Activated CD8-positive, alpha-beta memory T cell treated with anti-CD3 and anti-CD28 coated beads, Interleukin-2, amount 50 U/mL, for 24 hours (primary cell): ENCODE measurements around the gene ZNF593OS.

Source experiments
- DNase-seq: peaks from one replicate; pipeline ENCODE4 v3.0.0-alpha.2; 2020; ENCODE audit errors: extremely low read depth

ZNF593OS gene

GRCh38 chr1:26171084-26172072 lies at the start of gene ZNF593OS:
TSS of gene ZNF593OS (minus strand) at chr1:26171832. CDS start at chr1:26171661, 171 bp downstream.
- DNase-seq, result no peak

DNA sequence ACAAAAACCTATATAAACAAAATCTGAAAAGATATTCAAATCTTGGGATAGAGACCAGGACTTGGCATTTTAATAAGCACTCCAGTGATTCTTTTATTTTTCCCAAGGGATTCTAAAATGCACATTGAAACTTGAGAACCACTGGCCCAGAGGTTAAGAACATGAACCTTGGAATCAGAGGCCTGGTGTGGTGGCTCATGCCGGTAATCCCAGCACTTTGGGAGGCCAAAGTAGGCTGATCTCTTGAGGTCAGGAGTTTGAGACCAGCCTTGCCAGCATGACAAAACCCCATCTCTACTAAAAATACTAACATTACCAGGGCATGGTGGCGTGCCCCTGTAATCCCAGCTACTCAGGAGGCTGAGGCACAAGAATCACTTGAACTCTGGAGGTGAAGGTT lies 49.5 kb upstream of the ZNF593OS start:
- DNase-seq, result no peak

DNA sequence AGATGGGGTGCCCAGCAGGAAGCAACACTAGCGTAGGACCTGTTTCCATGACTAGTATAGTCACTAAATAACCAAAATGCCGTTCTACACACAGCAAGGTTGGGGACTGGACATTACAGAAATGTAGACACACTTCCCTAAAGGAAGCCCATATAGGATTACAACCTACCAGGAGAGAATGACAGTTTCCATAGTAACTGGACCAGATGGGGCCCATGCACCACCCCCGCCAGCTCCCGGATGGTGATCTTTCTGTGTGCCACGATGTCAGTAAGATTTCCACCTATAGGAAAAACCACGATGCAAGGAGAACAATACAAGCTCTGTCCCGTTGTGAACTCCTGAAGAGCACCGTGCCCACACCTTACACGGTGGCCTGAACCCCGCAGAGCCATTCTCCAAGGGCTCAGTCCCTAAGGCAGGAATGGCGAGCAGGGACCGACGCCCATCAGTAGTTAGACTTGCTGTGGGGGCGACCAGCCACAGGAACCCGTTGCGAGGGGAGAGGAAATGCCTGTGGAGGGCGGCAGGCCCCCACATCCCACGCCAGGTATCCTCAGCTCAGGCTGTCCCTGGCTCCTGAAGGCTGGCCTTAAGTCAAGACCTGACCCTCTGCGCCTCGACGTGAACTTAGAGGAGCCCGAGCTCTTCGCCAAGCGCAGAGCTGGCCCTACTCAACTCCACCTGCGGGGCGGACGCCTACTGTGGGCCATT lies 48.7 kb upstream of the ZNF593OS start:
- DNase-seq, result no peak

DNA sequence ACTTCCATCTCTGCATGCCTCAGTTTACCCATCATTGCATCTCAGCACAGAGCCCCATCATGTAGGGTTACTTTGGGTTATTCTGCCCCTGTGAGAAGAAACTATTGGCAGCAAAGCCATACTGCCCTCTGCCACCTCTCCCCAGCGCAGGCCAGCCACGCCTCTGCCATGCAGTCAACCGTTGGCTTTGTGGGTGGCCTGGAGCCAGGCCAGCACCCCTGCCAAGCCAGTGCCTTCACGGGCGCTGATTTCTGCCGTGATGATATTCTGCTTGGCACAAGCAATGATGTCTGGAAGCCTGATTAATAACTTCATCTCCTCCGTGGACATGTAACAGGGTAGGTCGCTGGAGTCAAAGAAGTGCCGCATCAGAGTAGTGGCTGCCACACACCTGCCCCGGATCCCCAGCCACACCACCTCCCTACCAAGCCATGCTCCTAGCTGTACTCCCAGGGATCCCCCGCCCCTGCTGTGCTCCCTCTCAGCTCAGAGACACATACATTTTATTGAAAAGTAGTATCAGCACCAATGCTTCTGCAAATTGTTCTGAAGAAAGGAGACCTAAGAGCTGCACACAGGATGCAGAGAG lies 47.4 kb upstream of the ZNF593OS start:
- no peak for DNase-seq

- DNase-seq, result no peak
These were observed 43.6 kb upstream of the ZNF593OS start for GRCh38 chr1:26215246-26215645.

DNA sequence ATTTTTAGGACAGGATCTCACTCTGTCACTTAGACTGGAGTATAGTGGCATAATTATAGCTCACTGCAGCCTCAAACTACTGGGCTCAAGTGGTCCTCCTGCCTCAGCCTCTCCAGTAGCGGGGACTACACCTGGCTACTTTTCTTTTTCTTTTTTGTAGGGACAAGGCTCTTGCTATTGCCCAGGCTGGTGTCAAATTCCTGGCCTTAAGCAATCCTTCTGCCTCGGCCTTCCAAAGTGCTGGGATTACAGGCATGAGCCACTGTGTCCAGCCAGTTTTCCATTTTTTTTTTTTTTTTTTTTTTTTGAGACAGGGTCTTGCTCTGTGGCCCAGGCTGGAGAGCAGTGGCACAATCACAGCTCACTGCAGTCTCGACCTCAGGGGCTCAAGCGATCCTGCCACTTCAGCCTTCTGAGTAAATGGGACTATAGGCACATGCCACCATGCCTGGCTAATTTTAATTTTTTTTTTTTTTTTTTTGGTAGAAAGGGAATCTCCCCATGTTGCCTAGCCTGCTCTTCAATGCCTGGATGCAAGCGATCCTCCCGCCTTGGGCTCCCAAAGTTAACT lies 41.8 kb upstream of the ZNF593OS start:
- DNase-seq, result no peak

- no peak for DNase-seq
These were observed 41.1 kb upstream of the ZNF593OS start for GRCh38 chr1:26212726-26213125.

- DNase-seq, result no peak
These were observed 38.7 kb upstream of the ZNF593OS start for GRCh38 chr1:26210147-26210870.

GRCh38 chr1:26203642-26204318 lies 32.1 kb upstream of the ZNF593OS start:
- DNase-seq, result no peak

- DNase-seq, result no peak
These were observed 28.8 kb upstream of the ZNF593OS start for GRCh38 chr1:26200413-26200812.

GRCh38 chr1:26197813-26198212 lies 26.2 kb upstream of the ZNF593OS start:
- no peak for DNase-seq

- DNase-seq, result no peak
These were observed 25.7 kb upstream of the ZNF593OS start for GRCh38 chr1:26197301-26197700.

DNA sequence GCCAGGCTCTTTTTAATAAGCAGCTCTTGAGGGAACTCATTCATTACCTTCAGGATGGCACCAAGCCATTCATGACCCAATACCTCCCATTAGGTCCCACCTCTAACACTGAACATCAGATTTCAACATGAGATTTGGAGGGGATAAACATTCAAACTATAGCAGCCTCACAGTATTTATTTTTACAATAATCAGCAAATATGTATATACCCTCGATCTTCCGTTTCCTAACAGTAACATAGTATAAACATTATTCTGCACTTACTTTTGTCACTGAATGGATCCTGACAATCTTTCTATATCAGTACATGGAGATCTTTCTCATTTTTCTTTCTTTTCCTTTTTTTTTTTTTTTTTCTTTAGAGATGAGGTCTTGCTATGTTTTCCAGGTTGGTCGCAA lies 24.2 kb upstream of the ZNF593OS start:
- DNase-seq, result no peak

GRCh38 chr1:26191739-26192138 lies 20.1 kb upstream of the ZNF593OS start:
- DNase-seq, result no peak

DNA sequence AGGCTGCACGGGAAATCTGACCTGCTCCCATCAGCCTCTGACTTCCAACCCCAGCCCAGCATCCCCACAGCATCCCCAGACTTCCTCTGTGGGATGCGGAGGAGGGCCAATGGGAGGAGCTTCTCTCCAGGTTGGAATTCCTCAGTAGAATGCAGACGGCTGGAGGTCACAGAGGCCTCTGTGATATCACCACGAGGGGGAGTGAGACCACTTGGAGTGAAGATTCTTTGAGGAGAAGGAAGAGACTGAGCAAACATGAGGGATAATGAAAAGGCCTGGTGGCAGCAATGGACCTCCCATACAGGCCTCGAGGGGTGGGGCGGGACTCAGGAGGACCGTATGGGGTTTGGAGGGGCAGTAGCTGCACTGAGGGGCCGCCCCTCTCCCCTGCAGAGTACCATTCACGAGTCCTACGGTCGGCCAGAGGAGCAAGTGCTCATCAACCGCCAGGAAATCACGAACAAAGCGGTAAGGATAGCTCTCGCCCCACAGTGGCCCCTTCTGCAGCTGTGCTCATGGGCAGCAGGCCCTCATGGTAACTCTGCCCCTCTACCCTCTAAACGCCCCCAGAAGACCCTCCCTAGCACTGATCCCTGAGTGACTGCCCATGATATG lies 18.8 kb upstream of the ZNF593OS start, which contains the start of gene CATSPER4:
Gene CATSPER4, plus strand, starts transcription at position 230 of the 615 bp plus-strand sequence. Its CDS starts 26 bp downstream, at position 256.
- no peak for DNase-seq

- DNase-seq, result no peak
These were observed 18.2 kb upstream of the ZNF593OS start for GRCh38 chr1:26189751-26190275.

GRCh38 chr1:26189331-26189730 lies 17.7 kb upstream of the ZNF593OS start:
- DNase-seq, result no peak

GRCh38 chr1:26188477-26188876 lies 16.8 kb upstream of the ZNF593OS start:
- no peak for DNase-seq

DNA sequence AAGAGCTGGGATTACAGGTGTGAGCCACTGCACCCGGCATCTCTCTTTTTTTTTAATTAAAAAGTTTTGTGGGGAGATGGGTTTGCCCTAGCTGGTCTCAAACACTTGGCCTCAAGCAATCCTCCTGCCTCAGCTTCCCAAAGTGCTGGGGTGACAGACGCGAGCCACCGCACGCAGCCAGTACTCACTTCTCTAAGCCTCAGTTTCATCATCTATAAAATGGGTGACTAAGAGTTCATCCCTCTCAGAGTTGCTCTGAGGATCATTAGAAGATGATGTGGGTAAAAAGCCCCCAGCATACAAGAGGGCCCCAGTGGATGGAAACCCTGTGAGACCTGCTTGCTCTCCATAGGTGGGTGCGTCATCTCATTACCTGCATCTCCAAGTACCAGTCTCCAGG lies 16.2 kb upstream of the ZNF593OS start:
- DNase-seq, result no peak

DNA sequence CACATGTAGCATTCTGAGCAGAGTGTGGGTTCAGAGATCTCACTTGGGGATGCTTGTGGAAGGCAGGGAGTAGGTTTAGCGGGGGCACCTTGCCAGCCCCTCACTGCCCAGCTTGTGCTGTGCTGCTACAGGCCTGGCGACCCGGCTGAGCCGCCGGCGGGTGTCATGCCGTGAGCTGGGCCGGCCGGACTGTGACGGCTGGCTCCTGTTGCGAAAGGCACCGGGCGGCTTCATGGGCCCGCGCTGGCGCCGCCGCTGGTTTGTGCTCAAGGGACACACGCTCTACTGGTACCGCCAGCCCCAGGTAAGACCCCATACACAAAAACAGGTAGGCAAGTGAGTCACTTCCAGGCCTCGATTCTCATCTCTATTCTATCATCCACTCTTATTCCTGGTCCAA lies 13.3 kb upstream of the ZNF593OS start:
- no peak for DNase-seq
